ENCODE measurements around the gene SIK3. TPM values are rescaled to one million over a fixed set of nuclear protein-coding genes. Genes with fewer than 3 reads are reported as not detected.
A peak's percentile ranks its signal among the peaks of the same experiment; 100 is the strongest.

The SIK3 gene
- total RNA-seq, 1 donor from 2014 or later: 24.4 TPM

- Histone ChIP-seq H3K4me1 (peaks cover 12% of the 10 kb centered on the region), H3K4me3 (no peak overlapping the region), H2AFZ (replicated peaks) (no peak overlapping the region), H3F3A (ENCODE audit: low read depth) (peaks cover 3% of the 10 kb centered on the region), H3K36me3 (no peaks in the 10 kb centered on the region), H3K9ac (no peak overlapping the region), H3K9me3 (ENCODE audit: low read depth) (no peaks in the 10 kb centered on the region), H3K27ac (no peak overlapping the region), H3K4me2 (no peak overlapping the region), H3K27me3 (no peaks in the 10 kb centered on the region), H4K20me1 (ENCODE audit: low read depth) (peaks cover 38% of the 10 kb centered on the region), H3K79me2 (ENCODE audit: low read depth) (peaks cover 100% of the 10 kb centered on the region)
- peaks cover 26% of the 10 kb centered on the region for H3K36me3 Mint-ChIP-seq
- no peaks in the 10 kb centered on the region for H3K9me3 Mint-ChIP-seq
- H3K27ac Mint-ChIP-seq: no peak overlapping the region
- no peak for DNase-seq (ENCODE audit: low spot score)
- H3K4me3 Mint-ChIP-seq: no peak overlapping the region
- H3K4me1 Mint-ChIP-seq: peaks cover 5% of the 10 kb centered on the region
- H3K27me3 Mint-ChIP-seq (ENCODE audit: insufficient read depth, low read depth): peaks cover 2% of the 10 kb centered on the region
- TF ChIP-seq EZH2phosphoT487 (IDR thresholded peaks at IDR 0.05) (no peak), CTCF (IDR thresholded peaks at IDR 0.05) (no peak), EZH2 (IDR thresholded peaks at IDR 0.05) (no peak)
These were observed 8.5 kb downstream of the SIK3 start for GRCh38 chr11:117089685-117090084.

GRCh38 chr11:117087446-117087845, 10.8 kb downstream of the SIK3 start:
- Histone ChIP-seq H3K27ac (no peak overlapping the region), H4K20me1 (ENCODE audit: low read depth) (peaks cover 42% of the 10 kb centered on the region), H3K9ac (no peak overlapping the region), H3K27me3 (no peaks in the 10 kb centered on the region), H3K36me3 (no peaks in the 10 kb centered on the region), H3K4me2 (no peak overlapping the region), H3K9me3 (ENCODE audit: low read depth) (no peaks in the 10 kb centered on the region), H2AFZ (replicated peaks) (no peak overlapping the region), H3F3A (ENCODE audit: low read depth) (peaks cover 18% of the 10 kb centered on the region), H3K4me3 (no peak overlapping the region), H3K79me2 (ENCODE audit: low read depth) (peaks cover 100% of the 10 kb centered on the region), H3K4me1 (peaks cover 28% of the 10 kb centered on the region)
- DNase-seq (ENCODE audit: low spot score): no peak
- H3K4me3 Mint-ChIP-seq: no peak overlapping the region
- peaks cover 3% of the 10 kb centered on the region for H3K27me3 Mint-ChIP-seq (ENCODE audit: insufficient read depth, low read depth)
- no peak overlapping the region for H3K27ac Mint-ChIP-seq
- peaks cover 20% of the 10 kb centered on the region for H3K36me3 Mint-ChIP-seq
- no peaks in the 10 kb centered on the region for H3K9me3 Mint-ChIP-seq
- peaks cover 8% of the 10 kb centered on the region for H3K4me1 Mint-ChIP-seq
- TF ChIP-seq EZH2phosphoT487 (IDR thresholded peaks at IDR 0.05) (no peak), CTCF (IDR thresholded peaks at IDR 0.05) (no peak), EZH2 (IDR thresholded peaks at IDR 0.05) (no peak)

GRCh38 chr11:117084992-117085391, 13.2 kb downstream of the SIK3 start:
- Histone ChIP-seq H2AFZ (replicated peaks) (no peak overlapping the region), H3K9ac (no peak overlapping the region), H3K79me2 (ENCODE audit: low read depth) (peaks cover 100% of the 10 kb centered on the region), H3K4me1 (peaks cover 31% of the 10 kb centered on the region), H3K9me3 (ENCODE audit: low read depth) (peaks cover 1% of the 10 kb centered on the region), H3F3A (ENCODE audit: low read depth) (peaks cover 20% of the 10 kb centered on the region), H3K27ac (peak overlapping the region; percentile 51), H3K4me2 (peak overlapping the region; percentile 3), H4K20me1 (ENCODE audit: low read depth) (peaks cover 30% of the 10 kb centered on the region), H3K27me3 (no peaks in the 10 kb centered on the region), H3K36me3 (no peaks in the 10 kb centered on the region), H3K4me3 (no peak overlapping the region)
- Mint-ChIP-seq H3K4me3 (no peak overlapping the region), H3K27me3 (ENCODE audit: insufficient read depth, low read depth) (peaks cover 3% of the 10 kb centered on the region), H3K27ac (no peak overlapping the region), H3K9me3 (peaks cover 4% of the 10 kb centered on the region), H3K4me1 (peaks cover 8% of the 10 kb centered on the region), H3K36me3 (peaks cover 15% of the 10 kb centered on the region)
- DNase-seq (ENCODE audit: low spot score): no peak
- TF ChIP-seq CTCF (IDR thresholded peaks at IDR 0.05) (no peak), EZH2phosphoT487 (IDR thresholded peaks at IDR 0.05) (no peak), EZH2 (IDR thresholded peaks at IDR 0.05) (no peak)

Measured in neural progenitor cell (in vitro differentiated cells).